Body of pancreas (tissue), 4 donors: ENCODE results near the gene PIK3R5.

Experiments used
- POLR2A ChIP-seq, 3 donors: fragments of 450-650 bp; IDR thresholded peaks; one replicate each; pipeline ENCODE4 v1.6.1; 2016; ENCODE audit warnings: antibody characterized with exemption in 3 of 3, mild to moderate bottlenecking in 2 of 3
- TF ChIP-seq, protein P1 (sequence below), 7 experiments: fragments of 450-650 bp in 4 of 7; fragments of 200-600 bp in 3 of 7; sonication (generic) in 3 of 7; IDR thresholded peaks; one replicate each; pipeline ENCODE4 v1.5.1; 2016 to 2019; ENCODE audit warnings: antibody characterized with exemption in 7 of 7

DNA sequence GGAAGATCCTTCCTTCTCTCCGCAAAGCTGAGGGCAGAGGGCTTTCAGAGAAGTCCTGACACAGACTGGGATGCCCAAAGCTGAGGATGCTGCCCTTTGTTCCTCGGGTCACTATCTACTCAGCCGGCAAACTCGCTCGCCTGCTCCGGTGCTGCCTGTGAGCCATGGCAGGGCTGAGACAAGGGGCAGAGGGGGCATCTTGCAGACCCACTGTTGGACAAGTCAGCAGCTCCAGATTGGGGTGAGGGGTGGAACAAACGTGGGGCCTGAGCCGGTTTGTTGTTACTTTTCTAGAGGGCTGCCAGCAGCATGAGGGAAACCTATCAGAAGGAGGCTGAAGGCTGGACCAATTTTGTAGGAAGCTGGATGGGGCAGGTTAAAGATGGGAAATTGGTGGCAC is 51.0 kb downstream of the PIK3R5 start:
- TF ChIP-seq, protein P1, sequence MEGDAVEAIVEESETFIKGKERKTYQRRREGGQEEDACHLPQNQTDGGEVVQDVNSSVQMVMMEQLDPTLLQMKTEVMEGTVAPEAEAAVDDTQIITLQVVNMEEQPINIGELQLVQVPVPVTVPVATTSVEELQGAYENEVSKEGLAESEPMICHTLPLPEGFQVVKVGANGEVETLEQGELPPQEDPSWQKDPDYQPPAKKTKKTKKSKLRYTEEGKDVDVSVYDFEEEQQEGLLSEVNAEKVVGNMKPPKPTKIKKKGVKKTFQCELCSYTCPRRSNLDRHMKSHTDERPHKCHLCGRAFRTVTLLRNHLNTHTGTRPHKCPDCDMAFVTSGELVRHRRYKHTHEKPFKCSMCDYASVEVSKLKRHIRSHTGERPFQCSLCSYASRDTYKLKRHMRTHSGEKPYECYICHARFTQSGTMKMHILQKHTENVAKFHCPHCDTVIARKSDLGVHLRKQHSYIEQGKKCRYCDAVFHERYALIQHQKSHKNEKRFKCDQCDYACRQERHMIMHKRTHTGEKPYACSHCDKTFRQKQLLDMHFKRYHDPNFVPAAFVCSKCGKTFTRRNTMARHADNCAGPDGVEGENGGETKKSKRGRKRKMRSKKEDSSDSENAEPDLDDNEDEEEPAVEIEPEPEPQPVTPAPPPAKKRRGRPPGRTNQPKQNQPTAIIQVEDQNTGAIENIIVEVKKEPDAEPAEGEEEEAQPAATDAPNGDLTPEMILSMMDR (IDR thresholded peaks at IDR 0.05): no peak
- no peak for TF ChIP-seq POLR2A (IDR thresholded peaks at IDR 0.05)
